SKM-1 treated with dmso at 0.1 percent for 144 hours (cell line): ENCODE measurements around the gene RBFOX1.

Experiments
- DNase-seq: peaks from one replicate; lab custom pipeline; 2025; ENCODE audit not compliant: unreplicated experiment; lab: John Stamatoyannopoulos, UW

RBFOX1 gene

GRCh38 chr16:7513429-7513828 lies 180.8 kb downstream of the RBFOX1 start:
- peak; percentile 17 for DNase-seq

- DNase-seq, result no peak
Measured at GRCh38 chr16:7515543-7515942, 182.9 kb downstream of the RBFOX1 start.

- no peak for DNase-seq
Measured at GRCh38 chr16:7517496-7517895, 184.9 kb downstream of the RBFOX1 start.

DNA sequence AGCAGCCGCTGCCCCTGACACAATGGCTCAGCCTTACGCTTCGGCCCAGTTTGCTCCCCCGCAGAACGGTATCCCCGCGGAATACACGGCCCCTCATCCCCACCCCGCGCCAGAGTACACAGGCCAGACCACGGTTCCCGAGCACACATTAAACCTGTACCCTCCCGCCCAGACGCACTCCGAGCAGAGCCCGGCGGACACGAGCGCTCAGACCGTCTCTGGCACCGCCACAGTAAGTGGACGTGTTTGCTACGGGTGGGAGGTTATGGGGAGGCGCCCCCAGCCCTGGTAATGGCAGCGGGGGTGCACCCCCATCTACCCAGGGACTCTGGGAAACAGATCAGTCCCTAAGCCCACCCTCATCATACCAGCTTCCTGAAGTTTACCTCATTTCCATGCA lies 185.5 kb downstream of the RBFOX1 start:
- no peak for DNase-seq

GRCh38 chr16:7521834-7522233 lies 189.2 kb downstream of the RBFOX1 start:
- DNase-seq, result no peak

- no peak for DNase-seq
Measured at GRCh38 chr16:7524419-7524818, 191.8 kb downstream of the RBFOX1 start.

DNA sequence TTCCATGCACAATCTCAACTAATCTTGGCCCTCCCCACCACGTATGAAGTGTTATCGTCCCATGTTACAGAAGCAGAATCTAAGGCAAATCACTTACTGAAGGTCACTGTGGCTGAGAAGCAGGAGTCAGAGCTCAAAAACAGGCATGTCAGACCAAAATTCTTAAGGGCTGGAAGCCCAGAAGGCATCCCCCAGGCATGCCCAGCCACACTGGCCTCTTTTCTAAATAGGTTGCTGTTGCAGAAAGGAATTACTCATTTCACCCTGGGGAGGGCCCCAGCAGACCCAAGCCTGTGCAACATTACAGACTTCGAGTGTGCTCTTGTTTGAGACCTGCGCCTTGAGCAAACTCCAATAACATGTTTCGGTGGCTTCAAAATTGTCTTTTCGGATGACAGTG lies 194.1 kb downstream of the RBFOX1 start:
- no peak for DNase-seq

GRCh38 chr16:7532534-7532933 lies 199.9 kb downstream of the RBFOX1 start:
- DNase-seq, result no peak

- DNase-seq, result no peak
Measured at GRCh38 chr16:7534749-7535148, 202.1 kb downstream of the RBFOX1 start.

- DNase-seq, result no peak
Measured at GRCh38 chr16:7541026-7541425, 208.4 kb downstream of the RBFOX1 start.

DNA sequence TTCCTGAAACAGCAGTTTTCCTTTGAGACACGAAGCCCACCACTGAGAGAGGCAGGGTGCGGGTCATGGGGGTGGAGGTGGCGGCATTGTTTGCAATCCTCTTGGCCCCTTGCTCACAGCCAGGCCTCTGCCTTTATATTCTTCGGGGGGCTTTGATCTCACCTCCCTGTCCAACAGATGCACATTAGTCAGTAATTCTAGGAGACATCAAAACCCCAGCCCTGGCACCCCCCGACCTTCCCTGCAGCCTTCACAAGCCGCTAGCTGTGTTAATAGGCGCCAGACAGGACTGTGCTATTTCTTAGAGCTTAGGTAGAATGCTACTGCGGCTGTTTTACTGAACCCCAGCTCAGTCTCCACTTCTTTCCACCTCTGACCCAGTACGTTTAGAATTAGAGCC lies 212.6 kb downstream of the RBFOX1 start:
- DNase-seq, result no peak

DNA sequence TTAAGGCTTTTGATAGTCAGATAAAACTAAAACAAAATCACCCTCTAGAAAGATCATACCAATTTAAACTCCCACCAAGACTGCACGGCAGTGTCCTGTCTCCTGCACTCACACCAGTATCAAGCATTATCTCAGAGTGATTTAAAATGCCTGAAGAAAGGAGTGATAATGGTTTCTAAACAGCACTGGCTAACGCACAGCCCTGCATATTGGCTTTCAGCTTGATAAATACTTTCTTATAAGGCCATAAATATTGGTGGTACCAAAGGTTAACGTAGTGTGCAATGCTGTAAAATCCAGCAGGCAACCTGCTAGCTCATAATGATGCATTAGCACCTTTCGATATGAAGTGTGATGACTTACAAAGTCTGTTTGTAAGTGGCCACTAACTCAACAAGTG lies 214.3 kb downstream of the RBFOX1 start:
- DNase-seq, result no peak

DNA sequence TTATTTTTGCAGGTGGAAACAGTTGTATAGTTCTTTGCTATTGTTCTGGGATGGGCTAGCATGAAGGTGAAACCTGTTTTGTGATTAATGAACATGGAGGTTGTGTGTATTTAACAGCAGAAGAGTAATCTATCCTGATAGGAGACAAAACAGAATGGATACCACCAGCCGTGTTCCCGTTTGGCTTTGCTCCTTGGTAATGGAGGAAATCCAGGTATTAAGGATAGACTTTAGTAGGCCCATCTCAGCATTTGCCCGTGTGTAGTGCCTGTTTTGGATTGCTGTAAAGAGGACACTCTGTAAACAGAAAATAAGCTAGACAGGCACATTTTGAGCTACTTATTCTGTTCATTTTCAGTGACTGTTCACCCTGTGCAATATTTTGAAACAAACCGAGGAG lies 215.1 kb downstream of the RBFOX1 start:
- no peak for DNase-seq

- no peak for DNase-seq
Measured at GRCh38 chr16:7548796-7549318, 216.2 kb downstream of the RBFOX1 start.

DNA sequence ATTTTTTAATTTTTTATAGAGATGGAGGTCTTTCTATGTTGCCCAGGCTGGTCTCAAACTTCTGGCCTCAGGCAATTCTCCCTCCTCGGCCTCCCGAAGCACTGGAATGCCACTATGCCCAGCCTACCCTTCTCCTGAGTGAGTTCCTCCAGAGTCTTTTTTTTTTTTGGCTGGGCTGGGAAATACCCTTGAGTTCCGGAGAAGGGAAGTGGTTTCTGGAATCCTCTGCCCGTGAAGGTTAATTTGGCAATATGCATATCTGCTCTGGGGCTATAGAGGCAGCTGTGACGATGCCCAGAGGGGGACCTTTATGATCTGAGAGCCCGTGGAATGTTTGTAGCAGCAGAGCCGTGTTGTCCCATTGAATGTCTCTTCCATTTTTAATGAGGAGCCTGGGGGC lies 217.5 kb downstream of the RBFOX1 start:
- no peak for DNase-seq

DNA sequence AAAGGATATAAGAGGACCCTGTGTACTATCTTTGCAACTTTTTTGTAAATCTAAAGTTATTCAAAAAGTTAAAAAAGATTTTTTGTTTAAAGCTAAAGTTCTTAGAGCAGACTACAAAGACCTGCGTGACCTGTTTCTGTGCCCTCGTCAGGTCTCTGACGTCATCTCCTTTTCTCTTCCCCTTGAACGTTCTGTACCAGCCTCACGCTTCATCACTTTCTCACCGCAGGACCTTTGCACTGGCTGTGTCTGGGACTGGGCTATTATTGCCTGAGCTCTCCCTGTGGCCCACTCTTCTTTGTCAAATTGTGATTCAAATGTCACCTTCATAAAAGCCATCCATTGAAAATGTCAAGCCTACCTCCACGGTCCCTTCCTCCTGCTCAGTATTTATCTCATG lies 222.8 kb downstream of the RBFOX1 start:
- DNase-seq, result no peak

GRCh38 chr16:7561908-7562405 lies 229.3 kb downstream of the RBFOX1 start:
- DNase-seq, result no peak

GRCh38 chr16:7566360-7566759 lies 233.7 kb downstream of the RBFOX1 start:
- DNase-seq, result no peak

- DNase-seq, result no peak
Measured at GRCh38 chr16:7571366-7571765, 238.7 kb downstream of the RBFOX1 start.

GRCh38 chr16:7577588-7577987 lies 244.9 kb downstream of the RBFOX1 start:
- DNase-seq, result no peak

DNA sequence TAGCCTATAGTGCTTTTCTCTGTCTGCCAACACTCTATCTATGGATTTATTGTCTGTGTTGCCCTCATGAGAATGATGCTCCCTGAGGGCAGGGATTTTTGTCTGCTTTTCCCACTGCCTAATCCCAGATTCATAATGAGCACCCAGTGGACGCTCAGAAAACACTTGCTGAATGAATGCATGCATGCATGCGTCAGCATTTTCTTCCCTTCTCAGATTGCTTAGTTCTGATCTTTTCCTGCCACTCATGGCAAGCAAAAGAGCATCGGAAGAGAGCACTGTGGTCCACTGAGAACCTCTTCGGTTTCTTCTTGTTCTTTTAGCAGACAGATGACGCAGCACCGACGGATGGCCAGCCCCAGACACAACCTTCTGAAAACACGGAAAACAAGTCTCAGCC lies 246.8 kb downstream of the RBFOX1 start:
- no peak for DNase-seq

GRCh38 chr16:7581175-7581574 lies 248.5 kb downstream of the RBFOX1 start:
- no peak for DNase-seq

DNA sequence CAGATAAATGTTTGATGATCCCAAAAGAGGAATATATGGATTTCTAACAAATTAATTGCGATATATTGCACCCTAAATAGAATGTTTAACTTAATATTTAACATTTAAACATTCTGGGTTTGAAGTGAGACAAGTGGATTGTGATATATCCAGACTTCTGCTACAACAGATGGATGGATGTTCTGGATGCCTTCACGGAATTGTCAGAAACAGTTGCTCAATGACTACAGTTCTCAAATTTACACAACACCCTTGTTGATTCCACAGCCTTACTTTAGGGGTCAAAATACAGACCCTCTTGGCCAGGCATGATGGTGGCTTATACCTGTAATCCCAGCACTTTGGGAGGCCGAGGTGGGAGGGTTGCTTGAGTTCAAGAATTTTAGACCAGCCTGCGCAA lies 250.8 kb downstream of the RBFOX1 start:
- no peak for DNase-seq

DNA sequence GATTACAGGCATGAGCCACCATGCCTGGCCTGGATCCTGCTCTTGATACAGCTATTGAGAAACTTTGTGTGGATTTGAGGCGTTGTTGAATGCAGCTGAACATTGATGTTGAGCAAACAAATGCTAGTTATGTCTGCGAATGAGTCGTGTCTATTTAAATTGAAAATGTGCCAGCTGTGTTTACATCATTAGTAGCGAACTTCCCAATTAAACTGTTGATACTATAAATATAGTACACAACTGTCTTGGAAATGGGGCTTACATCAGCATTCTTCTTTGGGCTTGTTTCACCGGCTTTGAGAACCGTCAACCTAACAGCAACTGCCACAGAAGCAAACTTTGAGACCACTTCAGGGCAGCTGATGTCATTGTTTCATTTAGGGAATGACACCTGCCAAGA lies 251.9 kb downstream of the RBFOX1 start:
- DNase-seq, result no peak
